DMS153 (cell line): ENCODE results near the gene KCNJ5.
A peak's percentile ranks its signal among the peaks of the same experiment; 100 is the strongest.

Experiments used
- DNase-seq: peaks from one replicate; lab custom pipeline; 2025; lab: John Stamatoyannopoulos, UW

KCNJ5 gene

DNA sequence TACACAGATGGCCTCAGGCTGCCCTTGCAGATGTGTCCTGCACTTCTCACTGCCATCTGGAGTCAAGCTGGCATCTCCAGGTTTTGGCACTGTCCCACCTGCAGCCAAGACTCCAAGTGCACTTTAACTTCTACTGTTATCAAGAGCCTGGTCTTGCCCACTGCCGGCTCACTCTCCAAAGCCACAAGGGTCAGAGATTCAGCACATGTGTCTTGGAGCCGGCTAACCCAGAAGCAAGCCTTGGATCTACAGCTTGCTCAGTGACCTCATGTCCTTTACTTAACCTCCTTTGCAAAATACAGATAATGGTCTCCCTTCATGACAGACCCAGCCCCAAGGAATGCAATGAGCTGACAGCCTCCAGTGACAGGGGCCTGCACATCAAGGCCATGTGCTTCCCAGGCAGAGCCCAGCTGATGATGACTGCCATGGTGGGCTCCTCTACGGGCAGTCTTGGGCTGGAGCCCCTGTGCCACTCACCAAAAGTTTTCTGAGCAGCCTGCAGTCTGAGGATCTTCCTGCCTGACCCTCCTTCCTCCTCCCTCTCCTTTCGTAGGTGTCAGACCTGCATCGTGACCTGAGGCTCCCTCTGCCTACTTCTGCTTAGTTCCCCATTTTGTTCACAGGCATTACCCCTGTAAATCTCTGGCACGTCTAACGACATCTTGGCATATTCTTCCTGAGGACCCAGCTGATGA lies 42.5 kb downstream of the KCNJ5 start:
- no peak for DNase-seq

DNA sequence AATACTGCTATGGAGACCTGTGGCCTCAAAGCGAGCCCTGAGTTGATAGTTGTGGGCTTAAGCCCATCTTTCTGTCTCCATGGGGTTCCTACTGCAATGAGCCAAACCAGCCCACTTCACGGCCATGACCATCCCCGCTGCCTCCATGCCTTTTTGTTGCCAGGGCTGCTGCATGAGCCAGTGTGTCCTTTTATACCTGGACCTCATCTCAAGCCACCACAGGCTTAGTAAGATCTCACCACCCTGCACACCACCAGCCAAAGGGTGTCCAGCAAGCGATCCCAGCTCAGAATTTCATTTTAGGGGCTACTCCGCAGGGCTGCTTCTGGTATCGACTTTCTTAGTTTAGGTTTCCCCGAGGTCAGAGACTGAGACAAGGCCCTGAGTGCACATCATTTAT lies 43.2 kb downstream of the KCNJ5 start:
- no peak for DNase-seq

DNA sequence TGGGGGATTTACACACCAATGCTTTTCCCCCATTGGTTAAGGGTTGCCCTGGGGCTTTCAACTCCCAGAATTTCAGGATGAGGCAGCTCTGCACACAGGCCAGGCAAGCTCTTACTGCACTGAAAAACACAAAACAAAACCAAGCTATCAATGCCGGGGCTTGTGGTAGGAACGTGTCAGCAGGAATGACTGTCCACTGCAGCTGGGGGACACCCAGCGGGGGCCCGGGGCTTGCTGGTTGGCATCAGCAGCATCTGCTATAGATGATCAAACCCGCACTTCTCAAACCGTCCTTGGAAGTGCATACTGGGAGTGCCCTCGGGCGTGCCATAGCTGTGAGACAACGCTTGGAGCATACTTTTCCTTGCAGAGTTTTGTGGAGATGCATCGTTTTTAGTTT lies 43.8 kb downstream of the KCNJ5 start:
- no peak for DNase-seq

DNA sequence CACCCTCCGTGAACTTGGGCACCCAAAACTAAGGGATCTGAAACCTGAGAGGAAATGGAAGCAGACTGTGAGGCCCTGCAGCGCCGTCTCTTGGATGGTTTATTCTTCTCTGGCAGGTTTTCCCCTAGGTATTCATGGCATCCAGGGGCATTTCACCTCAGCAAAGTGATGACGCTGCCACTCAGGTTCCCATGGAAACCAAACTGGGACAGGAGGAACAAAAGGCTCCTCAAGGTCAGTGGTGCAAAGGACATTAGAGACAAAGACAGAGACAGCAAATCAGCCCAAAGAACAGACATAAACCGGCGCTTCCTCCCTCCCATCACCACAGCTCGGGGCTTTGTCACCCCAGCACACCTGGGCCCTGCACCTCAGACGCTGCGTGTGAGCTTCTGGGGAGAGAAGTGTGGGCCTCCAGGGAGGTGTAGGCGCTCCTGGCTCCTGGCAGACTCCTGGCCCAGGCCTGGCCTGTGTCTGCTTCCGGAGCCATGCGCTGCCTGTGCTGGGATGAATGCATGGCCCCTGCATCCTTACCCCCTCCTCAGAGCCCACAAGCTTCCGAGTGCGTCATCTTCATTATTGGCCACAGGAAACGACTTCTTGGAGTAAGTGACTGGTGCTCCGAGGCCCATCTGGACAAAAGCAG lies 45.6 kb downstream of the KCNJ5 start:
- DNase-seq: peak; percentile 67

DNA sequence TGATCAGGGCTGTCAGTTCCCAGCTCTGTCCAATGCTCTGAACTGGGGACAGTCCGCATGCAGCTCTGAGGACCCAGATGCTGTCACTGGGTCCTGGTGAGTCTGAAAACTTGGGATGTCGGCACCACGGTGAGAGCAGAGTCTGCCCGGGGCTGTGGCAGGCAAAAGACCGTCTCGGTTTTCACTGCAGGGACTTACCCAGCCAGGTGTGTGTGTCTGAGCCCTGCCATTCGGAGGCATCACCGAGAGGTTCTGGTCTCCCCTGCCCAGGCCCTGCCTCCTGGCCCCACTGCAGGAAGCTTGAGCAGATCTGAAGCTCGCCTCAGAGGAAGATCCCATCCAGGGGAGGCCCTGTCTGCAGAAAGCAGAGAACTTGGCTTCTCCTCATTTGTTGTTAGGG lies 46.3 kb downstream of the KCNJ5 start:
- DNase-seq: peak; percentile 29

DNA sequence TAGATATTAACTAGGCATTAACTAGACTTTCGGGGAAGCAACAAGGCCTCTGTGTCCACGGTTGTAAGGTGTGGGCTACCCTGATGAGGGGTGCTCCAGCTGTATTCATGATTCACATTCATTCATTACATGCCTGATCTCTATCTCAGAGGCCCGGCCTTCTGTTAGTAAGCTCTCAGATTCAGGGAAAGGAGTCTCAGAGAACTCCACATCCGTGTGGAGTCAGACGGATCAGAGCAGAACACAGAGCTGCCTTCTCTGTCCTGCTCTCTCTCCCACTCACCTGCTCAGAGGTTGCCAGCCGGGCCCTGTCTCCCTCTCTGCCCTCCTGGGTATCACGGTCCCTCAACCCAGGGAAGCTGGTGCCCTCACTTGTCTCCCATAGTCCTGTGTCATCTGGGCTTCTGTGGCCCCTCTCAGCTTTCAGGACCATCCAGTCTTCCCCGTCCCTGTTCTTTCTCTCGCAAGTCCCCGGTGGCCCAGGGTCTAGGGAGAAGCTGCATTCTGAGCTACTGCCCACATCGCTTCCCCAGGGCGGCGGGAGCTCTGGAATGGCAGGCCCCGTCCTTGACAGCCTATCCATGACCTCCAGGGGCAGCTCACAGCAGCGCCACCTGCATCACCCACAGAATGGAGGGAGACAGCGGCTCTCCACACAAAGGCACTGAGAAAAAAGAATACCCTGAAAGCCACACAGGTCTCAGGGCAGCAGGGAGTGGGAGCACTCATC lies 47.2 kb downstream of the KCNJ5 start:
- no peak for DNase-seq

DNA sequence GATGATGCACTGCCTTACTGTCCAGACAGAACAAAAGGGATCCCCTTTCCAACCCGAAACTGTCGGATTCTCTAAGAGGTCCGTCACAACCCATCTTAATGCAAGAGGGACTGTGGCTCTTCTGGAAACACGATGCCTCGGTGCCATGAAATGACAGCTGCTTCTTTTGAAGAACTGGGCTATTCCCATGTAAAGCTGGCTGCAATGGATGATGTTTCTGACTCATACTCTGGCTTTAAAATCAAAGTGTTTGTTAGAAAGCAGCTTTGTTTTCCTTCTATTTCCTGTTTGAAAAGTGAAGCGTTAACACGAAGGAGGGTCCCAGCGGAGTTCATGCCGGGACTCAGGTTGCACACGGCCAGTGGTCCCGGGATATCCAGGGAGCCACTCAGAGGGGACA lies 48.4 kb downstream of the KCNJ5 start:
- no peak for DNase-seq

DNA sequence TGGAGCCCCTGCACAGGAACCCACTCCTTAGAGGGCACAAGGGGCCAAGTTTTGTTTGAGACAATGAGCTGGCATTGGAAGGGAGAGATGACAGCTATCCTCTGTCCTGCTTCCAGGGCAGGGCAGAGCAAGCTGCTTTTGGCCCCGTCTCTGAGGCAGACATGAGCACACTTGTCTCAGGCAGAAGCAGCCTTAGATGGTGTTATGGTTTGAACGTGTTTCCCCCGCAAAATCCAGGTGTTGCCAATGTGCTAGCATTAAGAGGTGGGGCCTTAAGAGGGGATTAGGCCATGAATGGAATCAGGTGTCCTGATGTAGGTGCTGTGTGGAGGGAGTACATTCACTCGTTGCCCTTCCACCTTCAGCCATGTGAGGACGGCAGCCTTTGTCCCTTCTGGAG lies 49.0 kb downstream of the KCNJ5 start:
- no peak for DNase-seq

DNA sequence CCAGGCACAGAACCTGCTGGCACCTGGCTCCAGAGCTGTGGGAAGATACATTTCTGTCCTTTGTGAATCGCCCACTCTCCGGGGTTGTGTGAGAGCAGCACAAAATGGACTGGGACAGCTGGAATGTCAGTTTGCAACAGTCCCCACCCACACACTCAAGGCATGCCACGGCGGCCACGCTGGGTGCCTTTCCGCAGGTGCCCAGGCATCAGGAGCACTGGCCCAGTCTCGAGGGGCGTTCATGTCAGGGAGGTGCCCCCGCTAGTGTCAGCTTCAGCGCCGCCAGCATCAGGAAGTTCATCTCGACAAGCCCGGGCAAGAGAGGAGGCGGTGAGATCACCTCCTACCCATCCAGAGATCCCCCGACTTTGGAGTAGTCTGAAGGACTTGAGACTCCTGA lies 49.4 kb downstream of the KCNJ5 start:
- DNase-seq: no peak

DNA sequence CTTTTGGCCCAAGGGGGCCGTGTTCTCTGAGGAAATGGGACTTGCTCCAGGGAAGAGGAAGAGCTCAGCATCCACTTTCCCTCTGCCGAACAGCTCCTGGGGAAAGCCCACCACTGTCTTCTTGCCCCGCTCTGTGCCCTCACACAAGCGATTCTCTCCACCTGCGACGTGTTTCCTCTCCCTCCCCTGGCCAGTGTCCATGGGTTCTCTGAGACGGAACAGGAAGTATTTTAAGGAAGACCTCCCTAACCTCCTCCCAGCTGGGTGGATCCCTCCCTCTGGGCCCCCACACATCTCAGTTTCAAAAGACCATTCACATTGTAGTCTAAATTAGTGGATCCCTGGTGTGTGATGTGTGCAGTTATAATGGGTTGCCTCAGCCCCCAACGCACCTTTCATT lies 50.0 kb downstream of the KCNJ5 start:
- no peak for DNase-seq

DNA sequence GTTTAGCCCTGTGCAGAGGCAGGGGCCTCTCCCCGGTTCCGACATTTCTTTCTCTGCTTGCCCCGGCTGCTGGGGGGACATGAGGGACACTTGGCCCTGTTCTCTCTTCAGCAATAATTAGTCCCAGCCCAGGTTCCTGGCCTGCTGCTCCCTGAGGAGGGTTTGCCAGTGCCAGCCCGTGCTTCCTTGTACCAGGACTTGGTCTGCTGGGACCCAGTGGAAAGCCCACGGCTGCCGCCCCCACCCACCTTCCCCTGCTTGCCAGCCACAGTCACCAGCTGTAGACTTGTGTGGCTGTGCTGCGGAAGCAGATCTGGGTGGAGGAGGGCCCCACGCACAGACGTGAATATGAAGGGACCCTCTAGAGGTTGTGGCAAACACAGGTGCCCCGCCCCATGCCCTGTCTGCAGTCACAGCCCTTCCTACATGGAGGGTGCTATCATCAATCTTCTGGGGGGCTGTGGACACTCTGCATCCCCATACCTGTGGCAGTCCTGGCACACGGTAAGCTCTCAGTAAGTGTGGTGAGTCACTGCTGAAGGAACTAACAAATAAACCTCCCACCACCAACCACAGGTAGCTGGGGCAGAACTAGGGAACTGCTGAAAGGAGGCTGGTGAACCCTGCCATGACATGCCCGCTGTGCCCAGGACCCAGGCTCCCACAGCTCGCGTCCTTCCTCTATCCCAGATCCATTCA lies 50.6 kb downstream of the KCNJ5 start:
- DNase-seq: no peak

DNA sequence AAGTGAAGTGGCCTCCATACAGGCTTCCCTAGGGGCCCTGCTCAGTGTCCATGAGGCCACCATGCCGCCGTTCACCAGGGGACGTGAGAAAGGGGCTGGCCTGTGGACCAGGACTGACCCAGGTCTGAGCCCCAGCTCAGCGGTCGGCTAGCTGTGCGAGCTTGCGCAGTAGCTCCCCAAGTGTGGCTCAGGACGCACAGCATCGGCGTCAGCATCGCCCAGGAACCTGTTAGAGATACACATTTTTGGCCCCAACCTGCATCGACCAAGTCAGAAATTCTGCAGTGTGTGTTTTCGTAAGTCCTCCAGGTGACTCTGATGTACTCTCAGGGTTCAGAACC lies 51.1 kb downstream of the KCNJ5 start:
- DNase-seq: no peak

DNA sequence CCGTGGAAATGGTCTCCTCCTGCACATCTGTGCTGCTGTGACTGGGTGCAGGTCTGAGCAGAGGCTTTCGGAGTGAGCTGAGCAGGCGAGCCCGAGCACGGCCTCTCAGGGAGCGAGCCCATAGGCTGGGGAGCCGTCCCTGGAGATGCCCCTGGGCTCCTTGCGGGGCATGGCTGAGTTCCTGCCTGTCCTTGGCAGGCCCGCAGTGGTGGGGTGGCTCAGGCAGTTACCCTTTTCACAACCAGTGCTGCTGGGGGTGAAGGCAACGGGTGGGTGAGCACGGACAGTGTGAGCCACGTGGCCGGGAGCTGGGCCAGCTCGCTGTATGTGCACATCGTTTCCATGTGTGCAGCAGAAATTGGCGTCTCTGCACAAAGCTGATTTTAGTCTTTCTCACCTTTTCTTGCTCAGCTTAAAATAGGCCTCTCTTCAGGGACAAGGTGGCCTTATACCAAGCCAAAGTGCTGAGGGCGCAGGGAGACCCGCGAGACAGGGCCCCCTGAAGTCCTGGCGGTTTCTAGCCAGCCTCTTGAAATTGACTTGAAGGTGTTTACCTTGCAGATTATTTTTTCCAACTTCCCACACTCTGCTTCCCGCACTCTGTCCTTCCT lies 51.8 kb downstream of the KCNJ5 start, which contains the start of gene TP53AIP1:
TSS of gene TP53AIP1 (minus strand) at position 55 of the 611 bp plus-strand sequence. CDS start 5,053 bp downstream, outside the sequence.
- no peak for DNase-seq

DNA sequence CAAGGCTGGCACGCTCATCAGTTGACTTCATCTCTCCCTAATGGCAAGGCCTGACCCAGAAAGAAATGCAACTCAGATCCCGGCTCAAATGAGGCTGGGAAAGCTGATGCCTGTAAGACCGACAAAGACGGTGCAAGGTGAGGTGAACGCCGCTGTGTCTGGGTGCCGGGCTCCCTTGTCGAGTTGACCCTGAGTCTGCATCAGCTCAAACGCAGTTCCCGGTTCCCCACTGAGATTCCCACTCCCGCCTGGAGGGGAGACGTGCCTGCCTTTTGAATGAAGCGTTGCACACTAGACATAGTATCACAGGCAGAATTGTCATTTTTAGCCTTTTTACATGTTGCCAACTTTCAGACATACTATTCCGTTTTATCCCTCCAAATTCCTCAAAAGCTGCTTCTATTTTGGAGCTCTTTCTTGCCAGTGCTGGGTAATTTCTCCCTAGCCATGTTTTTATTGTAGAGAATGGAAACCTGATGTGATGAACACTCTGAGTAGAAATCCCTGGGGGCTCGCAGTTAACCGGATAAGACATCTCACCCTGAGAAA lies 52.3 kb downstream of the KCNJ5 start:
- no peak for DNase-seq

DNA sequence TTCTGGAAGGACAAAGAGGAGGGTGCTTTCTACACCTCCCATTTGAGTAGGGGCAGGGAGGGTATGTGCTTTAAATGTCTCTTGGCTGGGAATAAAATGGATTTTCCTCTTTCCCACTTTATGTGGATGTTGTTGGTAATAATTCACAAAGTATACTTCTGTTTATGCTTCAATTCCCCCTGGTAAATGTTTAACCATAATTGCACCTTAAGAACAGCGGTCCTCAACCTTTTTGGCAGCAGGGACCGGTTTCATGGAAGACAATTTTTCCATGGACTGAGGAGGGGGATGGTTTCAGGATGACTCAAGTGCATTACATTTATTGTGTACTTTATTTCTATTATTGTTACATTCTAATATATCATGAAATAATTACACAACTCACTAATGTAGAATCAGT lies 55.5 kb downstream of the KCNJ5 start:
- no peak for DNase-seq

DNA sequence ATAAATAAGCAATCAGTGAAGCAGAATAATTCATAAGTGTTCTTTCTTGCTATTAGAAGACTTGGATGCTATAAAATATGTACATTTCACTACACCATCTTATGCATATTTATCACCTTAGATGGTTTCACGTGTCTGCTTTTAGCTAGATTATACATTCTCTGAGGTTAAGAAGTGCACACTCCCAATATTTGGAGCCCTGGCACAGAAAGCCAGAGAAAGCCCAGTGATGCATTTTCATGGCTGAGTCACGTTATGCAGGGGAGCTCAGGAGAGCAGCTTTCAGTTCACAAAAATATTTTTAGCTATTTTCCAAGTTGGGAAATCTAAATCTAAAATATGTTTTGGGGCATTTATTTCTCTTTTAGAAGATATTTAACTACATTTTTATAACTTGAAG lies 56.6 kb downstream of the KCNJ5 start:
- no peak for DNase-seq

DNA sequence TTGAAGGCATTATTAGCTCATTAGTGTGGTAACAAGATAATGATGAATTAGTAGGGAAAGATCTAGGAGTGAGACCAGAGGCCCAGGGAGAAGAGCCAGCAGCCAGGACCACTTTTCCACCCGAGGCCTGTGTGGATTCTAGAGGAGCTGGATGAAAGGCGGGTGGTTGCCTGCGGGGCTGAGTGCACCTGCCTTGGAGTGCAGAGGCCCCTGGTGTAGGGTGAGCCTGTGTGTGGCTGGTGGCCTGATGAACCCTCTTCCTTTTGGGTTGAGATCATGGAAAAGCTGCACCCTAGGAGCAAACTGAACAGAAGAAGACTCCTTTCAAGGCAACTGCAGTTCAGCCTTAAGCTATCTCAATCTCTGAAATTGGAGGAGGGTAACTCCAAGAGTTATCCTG lies 57.4 kb downstream of the KCNJ5 start:
- DNase-seq: no peak

DNA sequence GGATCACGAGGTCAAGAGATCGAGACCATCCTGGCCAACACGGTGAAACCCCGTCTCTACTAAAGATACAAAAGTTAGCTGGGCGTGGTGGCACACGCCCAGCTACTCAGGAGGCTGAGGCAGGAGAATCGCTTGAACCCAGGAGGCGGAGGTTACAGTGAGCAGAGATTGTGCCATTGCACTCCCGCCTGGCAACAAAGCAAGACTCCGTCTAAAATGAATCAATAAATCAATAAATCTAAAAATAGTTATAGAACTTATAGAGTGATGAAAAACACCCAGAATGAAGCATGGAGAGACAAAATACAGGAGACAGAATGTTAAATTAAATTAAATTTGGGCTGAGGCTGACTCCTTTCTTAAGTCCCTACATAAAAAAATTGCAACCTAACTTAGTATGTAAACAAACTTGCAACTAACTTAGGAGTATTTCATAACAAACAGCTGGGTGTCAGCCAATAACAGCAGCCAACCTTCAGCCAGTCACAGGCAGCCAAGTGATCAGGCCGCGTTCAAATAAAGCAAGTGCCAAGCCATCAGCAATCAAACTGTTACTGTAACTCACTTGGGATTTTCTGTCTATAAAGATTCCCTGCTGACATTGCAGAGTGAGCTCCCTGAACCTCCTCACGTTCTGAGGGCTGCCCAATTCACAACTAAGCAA lies 58.8 kb downstream of the KCNJ5 start:
- DNase-seq: no peak

DNA sequence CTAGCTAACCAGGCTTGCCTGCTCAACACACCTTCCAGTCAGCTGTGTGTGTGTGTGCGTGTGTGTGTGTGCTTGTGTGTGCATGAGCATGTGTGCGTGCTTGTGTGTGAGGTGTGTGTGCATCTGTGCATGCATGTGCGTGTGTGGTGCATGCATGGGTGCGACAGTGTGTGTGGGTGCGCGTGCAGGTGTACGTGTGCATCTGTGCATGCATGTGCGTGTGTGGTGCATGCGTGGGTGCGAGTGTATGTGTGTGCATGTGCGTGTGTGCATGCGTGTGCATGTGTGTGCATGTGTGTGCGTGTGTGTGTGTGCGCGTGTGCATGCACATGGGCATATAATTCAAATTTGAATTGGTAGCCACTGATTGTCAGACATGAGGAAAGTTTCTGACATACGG lies 62.0 kb downstream of the KCNJ5 start:
- DNase-seq: no peak

DNA sequence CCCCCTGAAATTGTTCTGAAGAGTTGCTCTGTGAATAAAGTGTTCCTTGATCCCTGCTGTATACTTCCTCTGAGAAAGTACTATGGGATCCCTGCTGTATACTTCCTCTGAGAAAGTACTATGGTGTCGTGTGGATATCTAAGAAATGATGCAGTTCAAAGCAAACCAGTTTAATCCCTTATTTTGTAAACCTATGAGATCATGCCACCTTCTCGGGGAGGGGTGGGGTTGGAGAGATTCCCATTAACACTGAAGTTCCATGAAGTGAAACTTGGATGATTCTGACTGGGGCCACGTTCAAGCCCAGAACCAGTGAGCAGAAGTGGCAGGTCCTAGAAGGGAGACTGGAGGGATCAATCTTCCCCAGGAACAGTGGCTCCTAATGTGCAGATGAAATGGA lies 64.5 kb downstream of the KCNJ5 start:
- no peak for DNase-seq

DNA sequence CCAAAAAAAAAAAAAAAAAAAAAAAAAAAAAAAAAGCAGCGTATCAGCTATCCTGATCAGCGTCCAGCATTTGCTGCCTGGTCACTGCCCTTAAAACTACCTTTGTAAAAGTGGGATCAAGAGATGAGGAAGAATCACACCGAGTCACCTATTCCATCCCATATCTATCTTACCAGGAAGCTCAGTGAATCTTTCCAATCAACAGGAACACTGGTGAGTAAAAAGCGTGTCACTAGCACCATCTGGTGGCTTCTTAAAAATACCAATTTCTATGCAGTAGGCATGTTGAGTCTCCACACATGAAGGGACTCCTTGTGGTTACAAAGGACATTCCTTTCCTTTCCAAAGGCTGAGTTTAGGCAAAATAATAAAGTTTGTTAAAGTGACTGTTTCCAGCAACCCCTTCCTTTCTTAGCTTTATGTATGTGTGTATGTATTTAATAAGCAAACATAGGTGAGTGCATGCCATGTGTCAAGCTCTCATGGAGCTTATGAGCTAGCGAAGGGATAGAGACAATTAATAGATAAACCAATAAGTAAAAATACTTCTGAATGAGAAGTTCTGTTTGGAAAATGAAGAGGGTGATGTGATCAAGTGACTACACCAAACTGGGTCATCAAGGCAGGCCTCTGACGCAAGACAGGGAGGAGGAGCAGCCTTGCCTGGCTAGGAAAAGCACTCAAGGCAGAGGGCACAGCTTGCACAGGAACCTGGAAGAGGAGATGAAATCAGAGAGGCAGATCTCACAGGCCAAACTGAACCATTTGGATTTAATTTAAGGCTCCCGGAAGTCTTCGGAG lies 65.4 kb downstream of the KCNJ5 start:
- DNase-seq: peak; percentile 79
